Measurements from ENCODE around the gene DNAH7.
"Not testable (repeated sequence)": the region's sequence is repeated elsewhere in the genome, so short reads cannot be mapped to it uniquely, and the experiment has no call there.

Gene DNAH7

GRCh38 chr2:195967336-195967735 lies 101.3 kb downstream of the DNAH7 start:
- DNase-seq (ENCODE audit: low read depth) = no peak

GRCh38 chr2:195961873-195962272 lies 106.8 kb downstream of the DNAH7 start:
- no peak for DNase-seq (ENCODE audit: low read depth)

GRCh38 chr2:195959341-195959740 lies 109.3 kb downstream of the DNAH7 start:
- no peak for DNase-seq (ENCODE audit: low read depth)

GRCh38 chr2:195956725-195957124 lies 111.9 kb downstream of the DNAH7 start:
- no peak for DNase-seq (ENCODE audit: low read depth)

- DNase-seq (ENCODE audit: low read depth) = no peak
Measured at GRCh38 chr2:195945056-195945455, 123.6 kb downstream of the DNAH7 start.

GRCh38 chr2:195937176-195937575 lies 131.5 kb downstream of the DNAH7 start:
- DNase-seq (ENCODE audit: low read depth) = no peak

- DNase-seq (ENCODE audit: low read depth) = no peak
Measured at GRCh38 chr2:195934484-195934883, 134.2 kb downstream of the DNAH7 start.

- DNase-seq (ENCODE audit: low read depth) = no peak
Measured at GRCh38 chr2:195929531-195929930, 139.1 kb downstream of the DNAH7 start.

- DNase-seq (ENCODE audit: low read depth) = no peak
Measured at GRCh38 chr2:195925120-195925519, 143.5 kb downstream of the DNAH7 start.

- DNase-seq (ENCODE audit: low read depth) = no peak
Measured at GRCh38 chr2:195923889-195924288, 144.7 kb downstream of the DNAH7 start.

- not testable (repeated sequence) for DNase-seq (ENCODE audit: low read depth)
Measured at GRCh38 chr2:195917021-195917600, 151.5 kb downstream of the DNAH7 start.

- DNase-seq (ENCODE audit: low read depth) = no peak
Measured at GRCh38 chr2:195912079-195912478, 156.6 kb downstream of the DNAH7 start.

- no peak for DNase-seq (ENCODE audit: low read depth)
Measured at GRCh38 chr2:195910570-195910969, 158.1 kb downstream of the DNAH7 start.

GRCh38 chr2:195909926-195910325 lies 158.7 kb downstream of the DNAH7 start:
- DNase-seq (ENCODE audit: low read depth) = no peak

GRCh38 chr2:195907474-195907873 lies 161.2 kb downstream of the DNAH7 start:
- no peak for DNase-seq (ENCODE audit: low read depth)

- DNase-seq (ENCODE audit: low read depth) = no peak
Measured at GRCh38 chr2:195903956-195904355, 164.7 kb downstream of the DNAH7 start.

GRCh38 chr2:195902857-195903256 lies 165.8 kb downstream of the DNAH7 start:
- no peak for DNase-seq (ENCODE audit: low read depth)

GRCh38 chr2:195899226-195899625 lies 169.4 kb downstream of the DNAH7 start:
- no peak for DNase-seq (ENCODE audit: low read depth)

- DNase-seq (ENCODE audit: low read depth) = no peak
Measured at GRCh38 chr2:195898505-195899191, 170.0 kb downstream of the DNAH7 start.

GRCh38 chr2:195891081-195891480 lies 177.6 kb downstream of the DNAH7 start:
- no peak for DNase-seq (ENCODE audit: low read depth)

GRCh38 chr2:195879153-195879552 lies 189.5 kb downstream of the DNAH7 start:
- DNase-seq (ENCODE audit: low read depth) = no peak

GRCh38 chr2:195871326-195871725 lies 197.3 kb downstream of the DNAH7 start:
- DNase-seq (ENCODE audit: low read depth) = no peak

GRCh38 chr2:195864316-195864715 lies 204.3 kb downstream of the DNAH7 start:
- DNase-seq (ENCODE audit: low read depth) = no peak

- DNase-seq (ENCODE audit: low read depth) = no peak
Measured at GRCh38 chr2:195863564-195863963, 205.1 kb downstream of the DNAH7 start.
